Left renal cortex interstitium (tissue), 4 donors: Measurements from ENCODE around the gene FLRT2. TPM values are rescaled to one million over a fixed set of nuclear protein-coding genes. Genes with fewer than 3 reads are reported as not detected.

Source experiments
- DNase-seq, 4 donors: peaks; one replicate each; pipeline ENCODE4 v3.0.0-alpha.2; 2013; ENCODE audit warnings: low read depth in 4 of 4, low spot score in 2 of 4, missing footprints in 1 of 4
- polyA plus RNA-seq, 4 donors: library from polyadenylated mRNA; unstranded; fragments of 120-200 nt; gene quantifications; one replicate each; pipeline ENCODE4 v1.2.1, GENCODE V29; 2013; ENCODE audit not compliant: insufficient read length in 4 of 4

The FLRT2 gene
- polyA plus RNA-seq, 4 donors, result 223 to 278 (median 233) TPM

DNA sequence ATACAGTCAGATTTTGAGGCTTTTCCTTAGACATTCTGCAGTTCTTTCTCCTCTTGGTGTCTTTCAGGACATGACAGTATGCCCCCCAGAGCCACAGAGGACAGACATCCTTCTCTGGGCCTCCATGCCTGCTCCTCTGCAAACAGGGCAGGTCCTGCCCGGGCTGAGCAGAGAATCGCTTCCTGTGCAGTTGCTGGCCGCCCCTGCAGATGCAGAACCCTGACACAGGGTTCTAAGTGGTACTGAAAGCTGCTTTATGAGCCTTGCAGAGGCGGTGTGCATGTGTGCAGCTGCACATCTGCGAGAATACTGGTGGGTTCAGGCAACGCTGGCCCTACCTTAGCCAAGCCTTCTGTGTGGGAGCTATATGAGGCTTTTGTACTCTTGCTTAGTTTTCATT lies 54.5 kb downstream of the FLRT2 start:
- no peak for DNase-seq

- DNase-seq, result no peak
These were observed 57.3 kb downstream of the FLRT2 start for GRCh38 chr14:85587151-85587711.

DNA sequence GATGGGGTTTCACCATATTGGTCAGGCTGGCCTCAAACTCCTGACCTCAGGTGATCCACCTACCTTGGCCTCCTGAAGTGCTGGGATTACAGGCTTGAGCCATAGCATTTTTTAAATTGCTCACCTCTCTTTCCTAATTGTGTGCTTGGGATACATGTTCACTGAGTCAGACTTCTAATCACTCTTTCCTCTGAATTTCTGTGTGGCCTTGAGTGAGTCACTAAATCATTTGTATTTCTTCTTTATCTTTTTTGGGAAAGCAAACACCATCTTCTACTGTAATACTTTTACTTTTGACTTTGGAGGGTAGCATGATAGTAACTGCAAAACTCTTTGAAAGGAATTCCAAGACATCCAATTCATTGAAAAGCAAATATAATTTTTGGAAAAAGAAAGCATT lies 60.8 kb downstream of the FLRT2 start:
- DNase-seq, result no peak

GRCh38 chr14:85594217-85594616 lies 64.3 kb downstream of the FLRT2 start:
- DNase-seq, result no peak

- DNase-seq, result no peak
These were observed 66.0 kb downstream of the FLRT2 start for GRCh38 chr14:85595981-85596380.

- DNase-seq, result no peak
These were observed 66.6 kb downstream of the FLRT2 start for GRCh38 chr14:85596562-85596961.

GRCh38 chr14:85597701-85598100 lies 67.8 kb downstream of the FLRT2 start:
- no peak for DNase-seq

DNA sequence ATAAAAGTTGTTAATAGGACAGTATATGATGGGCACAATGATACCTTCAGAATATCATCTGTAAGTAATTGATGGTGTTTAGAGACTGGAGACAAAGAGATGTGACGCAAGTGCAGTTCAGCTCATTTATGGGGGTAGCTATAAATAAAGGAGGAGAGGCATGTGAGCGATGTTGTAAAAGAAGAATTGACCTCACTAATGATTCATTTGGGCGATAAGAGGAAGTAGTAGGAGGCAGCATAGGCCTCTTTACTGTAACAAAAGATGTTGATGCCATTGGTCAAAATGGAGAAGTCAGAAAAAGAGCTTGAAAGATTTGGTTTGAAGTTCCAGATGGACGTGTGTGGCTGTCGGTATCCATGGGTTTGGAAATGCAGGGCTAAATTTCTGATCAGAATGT lies 70.0 kb downstream of the FLRT2 start:
- no peak for DNase-seq

GRCh38 chr14:85601246-85601645 lies 71.3 kb downstream of the FLRT2 start:
- DNase-seq, result no peak

DNA sequence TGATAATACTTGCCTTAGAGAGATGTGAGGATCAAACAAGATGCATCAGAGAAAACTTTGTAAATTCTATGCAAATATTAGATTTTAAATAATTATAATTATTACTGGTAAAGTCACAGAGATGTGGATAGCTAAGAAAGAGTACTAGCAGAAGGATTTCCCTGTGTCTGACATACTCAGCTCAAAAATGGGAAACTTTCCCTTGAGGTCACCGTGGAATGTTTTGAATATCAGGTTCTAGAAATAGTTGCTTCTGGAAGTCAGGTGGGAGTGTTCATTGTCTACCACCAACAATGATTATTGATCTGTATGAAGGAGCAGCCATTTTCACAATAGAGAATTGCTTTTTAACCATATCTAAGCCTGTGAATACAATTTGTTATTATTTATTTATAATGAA lies 71.7 kb downstream of the FLRT2 start:
- DNase-seq, result no peak

GRCh38 chr14:85602345-85602744 lies 72.4 kb downstream of the FLRT2 start:
- DNase-seq, result no peak

- DNase-seq, result no peak
These were observed 74.1 kb downstream of the FLRT2 start for GRCh38 chr14:85604021-85604420.

- DNase-seq, result no peak
These were observed 74.8 kb downstream of the FLRT2 start for GRCh38 chr14:85604714-85605113.

- DNase-seq, result no peak
These were observed 77.7 kb downstream of the FLRT2 start for GRCh38 chr14:85607651-85608081.

DNA sequence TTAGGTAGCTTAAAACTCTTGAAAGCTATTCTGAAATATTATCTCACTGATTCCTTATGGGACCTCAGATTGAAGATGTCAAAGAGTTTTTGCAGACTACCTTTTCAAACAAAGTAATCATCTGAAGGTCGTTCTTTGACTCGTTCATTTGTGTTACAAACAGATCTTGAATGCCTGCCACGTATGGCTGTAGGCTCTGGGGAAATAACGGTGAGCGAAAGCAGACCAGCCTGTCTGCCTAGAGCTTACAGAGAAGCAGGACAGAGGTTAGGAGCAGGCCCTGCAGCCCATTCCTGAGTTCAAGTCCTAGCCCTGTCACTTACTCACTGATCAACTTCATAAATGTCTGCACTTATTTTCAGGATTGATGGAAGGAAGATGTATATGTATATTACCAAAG lies 83.6 kb downstream of the FLRT2 start:
- DNase-seq, result no peak

GRCh38 chr14:85616386-85616885 lies 86.5 kb downstream of the FLRT2 start:
- DNase-seq, result no peak

DNA sequence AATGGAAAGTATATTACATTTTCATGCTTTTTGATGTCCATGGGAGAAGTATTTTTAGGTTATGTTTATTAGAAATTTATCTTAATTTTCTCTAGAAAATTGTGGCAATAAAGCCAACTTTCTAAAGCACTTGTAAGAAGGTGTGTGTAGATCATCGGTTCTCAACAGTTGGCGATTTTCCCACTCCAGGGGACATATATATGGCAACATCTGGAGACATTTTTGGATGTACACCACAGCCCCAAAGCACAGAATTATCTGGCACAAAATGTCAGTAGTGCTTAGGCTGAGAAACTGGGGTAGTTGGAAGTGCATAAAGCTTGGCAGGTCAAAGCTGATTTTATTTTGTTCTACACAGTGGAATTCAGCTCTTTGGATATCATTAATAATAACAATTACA lies 86.9 kb downstream of the FLRT2 start:
- no peak for DNase-seq

DNA sequence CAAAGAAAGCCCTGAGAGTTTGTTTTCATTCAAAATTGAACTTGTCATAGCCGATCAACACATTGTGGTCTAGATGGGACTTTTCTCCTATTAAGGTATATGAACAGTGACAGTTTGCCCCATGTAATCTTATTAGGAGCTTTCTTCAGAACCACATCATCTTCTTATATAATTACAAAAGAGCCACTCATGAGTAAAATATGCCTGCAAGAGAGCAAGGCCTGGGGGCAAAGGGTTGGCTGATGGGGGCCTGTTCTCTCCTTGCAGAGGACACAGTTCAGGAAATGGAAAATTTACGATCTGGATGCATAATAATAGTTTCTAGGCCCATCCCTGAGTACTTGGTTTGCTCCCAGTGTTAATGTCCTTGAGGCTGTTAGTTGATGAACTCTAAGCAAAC lies 87.8 kb downstream of the FLRT2 start:
- no peak for DNase-seq

DNA sequence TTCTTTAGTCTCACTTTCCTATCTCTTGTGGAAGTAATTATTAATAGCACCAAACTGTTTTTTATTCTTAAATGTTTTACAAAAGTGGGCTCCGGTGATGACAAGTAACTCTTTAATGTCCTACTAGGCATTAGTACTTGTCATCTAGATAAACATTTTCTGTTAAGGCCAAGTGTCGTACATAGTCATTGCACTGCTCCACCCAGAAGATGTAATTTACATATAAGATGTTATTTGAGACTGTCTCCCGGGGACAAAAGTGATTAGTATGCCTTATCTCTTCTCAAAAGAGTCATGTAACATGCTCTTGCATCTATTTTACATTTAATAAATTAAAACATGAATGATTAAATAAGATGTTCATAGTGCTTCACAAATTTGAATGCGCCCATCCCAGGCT lies 88.4 kb downstream of the FLRT2 start:
- no peak for DNase-seq

- DNase-seq, result no peak
These were observed 89.0 kb downstream of the FLRT2 start for GRCh38 chr14:85618978-85619377.

DNA sequence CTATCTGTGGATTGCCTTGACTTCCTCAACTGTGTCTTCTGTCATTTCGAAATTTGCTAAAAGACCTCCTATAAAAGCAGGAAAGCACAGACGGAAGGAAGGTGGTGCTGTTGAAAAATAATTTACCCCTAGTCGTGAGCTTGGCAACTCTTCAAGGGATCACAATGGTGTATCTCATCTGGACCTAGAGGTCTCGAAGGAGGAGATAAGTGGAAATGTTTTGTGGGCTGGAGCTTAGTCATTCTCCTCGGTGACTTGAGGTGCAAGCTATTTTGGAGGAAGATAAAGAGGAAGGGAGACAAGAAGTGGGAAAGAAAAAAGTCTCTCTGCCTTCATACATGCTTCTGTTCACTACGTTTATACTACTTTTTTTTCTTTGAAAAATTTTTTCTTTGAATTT lies 89.9 kb downstream of the FLRT2 start:
- no peak for DNase-seq

GRCh38 chr14:85620947-85621346 lies 91.0 kb downstream of the FLRT2 start:
- DNase-seq, result no peak

DNA sequence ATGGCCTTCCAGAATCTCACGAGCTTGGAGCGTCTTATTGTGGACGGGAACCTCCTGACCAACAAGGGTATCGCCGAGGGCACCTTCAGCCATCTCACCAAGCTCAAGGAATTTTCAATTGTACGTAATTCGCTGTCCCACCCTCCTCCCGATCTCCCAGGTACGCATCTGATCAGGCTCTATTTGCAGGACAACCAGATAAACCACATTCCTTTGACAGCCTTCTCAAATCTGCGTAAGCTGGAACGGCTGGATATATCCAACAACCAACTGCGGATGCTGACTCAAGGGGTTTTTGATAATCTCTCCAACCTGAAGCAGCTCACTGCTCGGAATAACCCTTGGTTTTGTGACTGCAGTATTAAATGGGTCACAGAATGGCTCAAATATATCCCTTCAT lies 92.2 kb downstream of the FLRT2 start:
- no peak for DNase-seq
